ENCODE measurements around the gene ANKMY1. TPM values are rescaled to one million over a fixed set of nuclear protein-coding genes. Genes with fewer than 3 reads are reported as not detected.

Gene ANKMY1
- total RNA-seq, 1 donor from 2014 or later, result 16.8 TPM

DNA sequence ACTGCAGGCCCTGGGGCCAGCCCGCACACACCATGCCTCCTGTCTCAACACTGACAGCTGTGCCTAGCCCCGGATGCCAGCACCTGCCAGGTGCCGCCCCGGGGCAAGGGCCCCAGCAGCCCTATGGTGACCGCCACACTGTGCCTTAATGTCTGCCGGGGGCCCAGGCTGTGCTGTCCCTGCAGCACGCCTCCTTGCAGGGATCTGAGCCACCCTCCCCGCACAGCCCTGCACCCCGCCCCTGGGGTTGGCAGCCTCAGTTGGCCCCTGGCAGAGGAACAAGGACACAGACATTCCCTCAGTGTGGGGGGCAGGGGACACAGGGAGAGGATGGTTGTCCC is 20.3 kb upstream of the ANKMY1 start:
- Mint-ChIP-seq H3K27ac (no peak overlapping the region), H3K27me3 (no peaks in the 10 kb centered on the region), H3K36me3 (peaks cover 22% of the 10 kb centered on the region), H3K4me3 (no peak overlapping the region), H3K4me1 (ENCODE audit: unreplicated experiment) (peaks cover 19% of the 10 kb centered on the region), H3K9me3 (no peaks in the 10 kb centered on the region)
- TF ChIP-seq, protein P1, sequence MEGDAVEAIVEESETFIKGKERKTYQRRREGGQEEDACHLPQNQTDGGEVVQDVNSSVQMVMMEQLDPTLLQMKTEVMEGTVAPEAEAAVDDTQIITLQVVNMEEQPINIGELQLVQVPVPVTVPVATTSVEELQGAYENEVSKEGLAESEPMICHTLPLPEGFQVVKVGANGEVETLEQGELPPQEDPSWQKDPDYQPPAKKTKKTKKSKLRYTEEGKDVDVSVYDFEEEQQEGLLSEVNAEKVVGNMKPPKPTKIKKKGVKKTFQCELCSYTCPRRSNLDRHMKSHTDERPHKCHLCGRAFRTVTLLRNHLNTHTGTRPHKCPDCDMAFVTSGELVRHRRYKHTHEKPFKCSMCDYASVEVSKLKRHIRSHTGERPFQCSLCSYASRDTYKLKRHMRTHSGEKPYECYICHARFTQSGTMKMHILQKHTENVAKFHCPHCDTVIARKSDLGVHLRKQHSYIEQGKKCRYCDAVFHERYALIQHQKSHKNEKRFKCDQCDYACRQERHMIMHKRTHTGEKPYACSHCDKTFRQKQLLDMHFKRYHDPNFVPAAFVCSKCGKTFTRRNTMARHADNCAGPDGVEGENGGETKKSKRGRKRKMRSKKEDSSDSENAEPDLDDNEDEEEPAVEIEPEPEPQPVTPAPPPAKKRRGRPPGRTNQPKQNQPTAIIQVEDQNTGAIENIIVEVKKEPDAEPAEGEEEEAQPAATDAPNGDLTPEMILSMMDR (conservative IDR thresholded peaks at IDR 0.05), result no peak
- DNase-seq (ENCODE audit: extremely low spot score, unreplicated experiment), result no peak

DNA sequence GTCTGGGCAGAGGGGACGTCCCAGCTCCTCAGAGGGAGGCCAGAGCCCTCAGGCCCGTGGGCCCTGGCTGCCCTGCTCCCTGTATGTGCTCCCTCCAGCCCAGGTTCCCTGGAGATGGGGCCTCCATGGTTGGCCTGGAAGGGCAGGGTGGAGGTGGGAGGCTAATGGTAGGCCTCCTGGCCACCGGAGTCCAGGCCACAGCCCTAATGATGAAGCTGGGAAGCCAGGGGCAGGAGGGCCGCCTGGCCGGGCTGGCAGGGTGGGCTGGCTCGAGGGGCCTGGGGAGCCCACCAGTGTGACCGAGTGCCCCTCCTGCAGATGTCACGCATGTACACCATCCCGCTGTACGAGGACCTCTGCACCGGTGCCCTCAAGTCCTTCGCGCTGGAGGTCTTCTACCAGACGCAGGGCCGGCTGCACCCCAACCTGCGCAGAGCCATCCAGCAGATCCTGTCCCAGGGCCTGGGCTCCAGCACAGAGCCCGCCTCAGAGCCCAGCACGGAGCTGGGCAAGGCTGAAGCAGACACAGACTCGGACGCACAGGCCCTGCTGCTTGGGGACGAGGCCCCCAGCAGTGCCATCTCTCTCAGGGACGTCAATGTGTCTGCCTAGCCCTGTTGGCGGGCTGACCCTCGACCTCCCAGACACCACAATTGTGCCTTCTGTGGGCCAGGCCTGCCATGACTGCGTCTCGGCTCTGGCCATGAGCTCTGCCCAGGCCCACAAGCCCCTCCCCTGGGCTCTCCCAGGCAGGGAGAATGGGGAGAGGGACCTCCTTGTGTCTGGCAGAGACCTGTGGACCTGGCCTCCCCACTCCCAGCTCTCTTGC is 19.7 kb upstream of the ANKMY1 start:
- DNase-seq (ENCODE audit: extremely low spot score, unreplicated experiment), result no peak
- H3K27ac Mint-ChIP-seq, result no peak overlapping the region
- H3K9me3 Mint-ChIP-seq, result no peaks in the 10 kb centered on the region
- TF ChIP-seq, protein P1 (conservative IDR thresholded peaks at IDR 0.05), result no peak
- H3K27me3 Mint-ChIP-seq, result no peaks in the 10 kb centered on the region
- peaks cover 21% of the 10 kb centered on the region for H3K36me3 Mint-ChIP-seq
- H3K4me1 Mint-ChIP-seq (ENCODE audit: unreplicated experiment), result peaks cover 18% of the 10 kb centered on the region
- H3K4me3 Mint-ChIP-seq, result no peak overlapping the region

DNA sequence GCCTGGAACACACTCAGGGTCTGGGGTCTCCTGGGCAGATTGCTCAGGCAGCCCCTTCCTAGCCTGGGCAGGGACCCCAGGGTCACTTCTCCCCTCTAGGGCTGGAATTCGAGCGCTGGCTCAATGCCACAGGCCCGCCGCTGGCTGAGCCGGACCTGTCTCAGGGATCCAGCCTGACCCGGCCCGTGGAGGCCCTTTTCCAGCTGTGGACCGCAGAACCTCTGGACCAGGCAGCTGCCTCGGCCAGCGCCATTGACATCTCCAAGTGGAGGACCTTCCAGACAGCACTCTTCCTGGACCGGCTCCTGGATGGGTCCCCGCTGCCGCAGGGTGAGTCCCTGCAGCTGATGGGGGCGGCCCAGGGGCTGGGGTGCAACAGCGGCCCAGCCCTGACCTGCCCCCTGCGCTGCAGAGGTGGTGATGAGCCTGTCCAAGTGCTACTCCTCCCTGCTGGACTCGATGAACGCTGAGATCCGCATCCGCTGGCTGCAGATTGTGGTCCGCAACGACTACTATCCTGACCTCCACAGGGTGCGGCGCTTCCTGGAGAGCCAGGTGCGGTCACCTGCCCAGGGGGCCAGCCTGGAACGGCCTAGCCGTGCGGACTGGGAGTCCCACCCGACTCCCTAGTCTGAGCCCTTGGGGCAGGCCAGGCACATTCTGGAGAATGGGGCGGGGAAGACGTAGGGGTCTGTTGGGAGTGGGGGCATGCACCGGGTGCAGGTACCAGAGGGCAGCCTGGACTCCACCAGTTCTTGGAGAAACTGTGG is 18.8 kb upstream of the ANKMY1 start:
- DNase-seq (ENCODE audit: extremely low spot score, unreplicated experiment), result no peak
- H3K9me3 Mint-ChIP-seq, result no peaks in the 10 kb centered on the region
- TF ChIP-seq, protein P1 (conservative IDR thresholded peaks at IDR 0.05), result no peak
- no peak overlapping the region for H3K27ac Mint-ChIP-seq
- H3K4me3 Mint-ChIP-seq, result no peak overlapping the region
- peaks cover 12% of the 10 kb centered on the region for H3K36me3 Mint-ChIP-seq
- H3K27me3 Mint-ChIP-seq, result no peaks in the 10 kb centered on the region
- peaks cover 14% of the 10 kb centered on the region for H3K4me1 Mint-ChIP-seq (ENCODE audit: unreplicated experiment)

DNA sequence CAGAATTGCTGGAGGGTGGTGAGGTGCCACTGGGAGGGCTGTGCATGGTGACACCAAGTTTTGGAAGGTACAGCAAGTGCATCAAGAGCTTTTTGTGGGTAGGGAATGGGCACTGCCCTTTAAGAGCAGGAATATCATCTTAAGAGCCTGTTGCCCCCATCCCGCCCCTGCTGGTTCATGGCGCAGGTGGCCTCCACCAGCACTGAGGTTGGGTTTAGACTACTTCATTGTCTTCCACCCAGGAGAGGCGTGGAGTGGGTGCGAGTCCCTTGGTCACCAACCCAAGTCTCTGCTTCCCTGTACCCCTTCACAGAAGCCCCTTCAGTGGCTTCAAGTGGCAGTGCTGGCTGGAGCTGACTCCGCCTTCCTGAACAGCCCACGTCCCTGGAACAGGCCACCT is 18.2 kb upstream of the ANKMY1 start:
- no peaks in the 10 kb centered on the region for H3K27me3 Mint-ChIP-seq
- no peaks in the 10 kb centered on the region for H3K9me3 Mint-ChIP-seq
- peaks cover 10% of the 10 kb centered on the region for H3K36me3 Mint-ChIP-seq
- no peak overlapping the region for H3K4me3 Mint-ChIP-seq
- no peak overlapping the region for H3K27ac Mint-ChIP-seq
- DNase-seq (ENCODE audit: extremely low spot score, unreplicated experiment), result no peak
- TF ChIP-seq, protein P1 (conservative IDR thresholded peaks at IDR 0.05), result no peak
- peaks cover 17% of the 10 kb centered on the region for H3K4me1 Mint-ChIP-seq (ENCODE audit: unreplicated experiment)

DNA sequence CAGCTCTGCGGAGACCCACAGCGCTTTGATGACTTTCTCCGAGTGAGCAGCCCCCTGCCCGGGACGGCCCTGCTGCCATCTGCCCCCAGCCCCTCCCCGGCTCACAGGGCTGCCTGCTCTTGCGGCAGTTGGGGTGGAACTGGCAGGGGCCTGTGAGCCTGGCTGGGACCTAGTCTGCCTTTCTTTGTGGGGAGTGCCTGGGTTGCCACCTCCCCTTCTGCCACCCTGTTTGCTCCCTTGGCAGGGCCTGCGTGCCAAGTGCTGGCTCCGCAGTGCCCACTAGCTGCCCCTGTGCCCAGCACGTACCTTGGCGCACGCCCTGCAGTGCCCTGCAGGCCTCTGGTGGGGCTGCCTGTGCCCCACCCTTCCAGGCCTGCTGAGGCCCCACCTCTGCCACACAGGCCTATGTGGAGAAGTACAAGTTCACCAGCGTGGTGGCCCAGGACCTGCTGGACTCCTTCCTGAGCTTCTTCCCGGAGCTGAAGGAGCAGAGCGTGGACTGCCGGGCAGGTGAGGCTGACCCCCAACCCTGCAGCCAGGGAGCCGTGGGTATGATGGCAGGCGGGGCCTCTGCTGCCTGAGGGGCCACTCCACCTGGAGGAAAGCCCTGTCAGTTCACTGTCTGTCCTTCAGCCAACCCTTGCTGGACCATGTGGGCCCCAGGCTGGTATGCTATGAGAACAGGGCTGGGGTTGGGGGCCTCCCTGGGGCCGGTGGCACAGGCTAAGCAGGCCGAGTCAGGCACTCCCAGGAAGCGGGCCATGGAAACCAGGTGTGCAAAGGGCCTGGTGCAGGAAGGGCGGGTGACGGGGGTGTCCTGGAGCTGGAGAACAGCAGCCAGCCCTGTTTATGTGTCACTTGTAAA is 17.5 kb upstream of the ANKMY1 start:
- Mint-ChIP-seq H3K4me1 (ENCODE audit: unreplicated experiment) (peaks cover 11% of the 10 kb centered on the region), H3K4me3 (no peak overlapping the region), H3K27me3 (no peaks in the 10 kb centered on the region), H3K9me3 (no peaks in the 10 kb centered on the region), H3K27ac (no peak overlapping the region), H3K36me3 (peaks cover 3% of the 10 kb centered on the region)
- DNase-seq (ENCODE audit: extremely low spot score, unreplicated experiment), result no peak
- TF ChIP-seq, protein P1 (conservative IDR thresholded peaks at IDR 0.05), result no peak
